Glutamatergic neuron (in vitro differentiated cells): Measurements from ENCODE around the gene APOL3. TPM values are rescaled to one million over a fixed set of nuclear protein-coding genes. Genes with fewer than 3 reads are reported as not detected.

Experiments
- DNase-seq: peaks from one replicate; pipeline ENCODE4 v3.0.0; 2022
- H3K27ac Mint-ChIP-seq: one replicate; pipeline ENCODE4 v1.8.0; 2020; ENCODE audit warnings: mild to moderate bottlenecking, mixed read lengths, inconsistent platforms; ENCODE audit not compliant: unreplicated experiment
- H3K27me3 Mint-ChIP-seq: one replicate; pipeline ENCODE4 v1.8.0; 2020; ENCODE audit warnings: mild to moderate bottlenecking, moderate library complexity, mixed read lengths, inconsistent platforms; ENCODE audit not compliant: unreplicated experiment
- H3K36me3 Mint-ChIP-seq: one replicate; pipeline ENCODE4 v1.8.0; 2020; ENCODE audit warnings: mild to moderate bottlenecking, mixed read lengths, inconsistent platforms; ENCODE audit not compliant: unreplicated experiment
- H3K4me1 Mint-ChIP-seq: one replicate; pipeline ENCODE4 v1.8.0; 2020; ENCODE audit warnings: mild to moderate bottlenecking, low read depth, mixed read lengths, inconsistent platforms; ENCODE audit not compliant: unreplicated experiment
- H3K4me3 Mint-ChIP-seq: one replicate; pipeline ENCODE4 v1.8.0; 2020; ENCODE audit warnings: mild to moderate bottlenecking, mixed read lengths, inconsistent platforms; ENCODE audit not compliant: unreplicated experiment
- H3K9me3 Mint-ChIP-seq: one replicate; pipeline ENCODE4 v1.8.0; 2020; ENCODE audit warnings: mild to moderate bottlenecking, moderate library complexity, mixed read lengths, inconsistent platforms; ENCODE audit not compliant: unreplicated experiment
- CTCF ChIP-seq: fragments of 200-600 bp; sonication (generic); IDR thresholded peaks from one replicate; pipeline ENCODE4 v1.5.0; 2021; ENCODE audit not compliant: partially characterized antibody, unreplicated experiment
- total RNA-seq: library from RNA; stranded (reverse); fragmentation: NEBNext Ultra II Directional; extraction: Animal tissue kit (Norgen Biotek cat#: 25700); gene quantifications from one replicate; pipeline ENCODE4 v1.2.1, GENCODE V29; 2021; ENCODE audit not compliant: unreplicated experiment

APOL3 gene
- total RNA-seq, 1 donor from 2014 or later: not detected

GRCh38 chr22:36117053-36117554 lies 43.5 kb downstream of the APOL3 start:
- Mint-ChIP-seq H3K27me3 (no peaks in the 10 kb centered on the region), H3K4me3 (no peak overlapping the region), H3K36me3 (no peaks in the 10 kb centered on the region), H3K27ac (no peak overlapping the region), H3K9me3 (no peaks in the 10 kb centered on the region), H3K4me1 (no peaks in the 10 kb centered on the region)
- DNase-seq: no peak
- TF ChIP-seq CTCF: no peak

- no peak for TF ChIP-seq CTCF
- Mint-ChIP-seq H3K9me3 (no peaks in the 10 kb centered on the region), H3K4me3 (no peak overlapping the region), H3K27ac (no peak overlapping the region), H3K27me3 (no peaks in the 10 kb centered on the region), H3K4me1 (no peaks in the 10 kb centered on the region), H3K36me3 (no peaks in the 10 kb centered on the region)
- no peak for DNase-seq
Measured at GRCh38 chr22:36116127-36116526, 44.4 kb downstream of the APOL3 start.

- Mint-ChIP-seq H3K9me3 (peaks cover 1% of the 10 kb centered on the region), H3K4me3 (no peak overlapping the region), H3K27ac (no peak overlapping the region), H3K4me1 (no peaks in the 10 kb centered on the region), H3K36me3 (no peaks in the 10 kb centered on the region), H3K27me3 (no peaks in the 10 kb centered on the region)
- DNase-seq: no peak
- no peak for TF ChIP-seq CTCF
Measured at GRCh38 chr22:36113121-36113520, 47.4 kb downstream of the APOL3 start.

- DNase-seq: no peak
- Mint-ChIP-seq H3K9me3 (peaks cover 3% of the 10 kb centered on the region), H3K4me1 (no peaks in the 10 kb centered on the region), H3K36me3 (no peaks in the 10 kb centered on the region), H3K4me3 (no peak overlapping the region), H3K27ac (no peak overlapping the region), H3K27me3 (no peaks in the 10 kb centered on the region)
- no peak for TF ChIP-seq CTCF
Measured at GRCh38 chr22:36111316-36111715, 49.2 kb downstream of the APOL3 start.

- H3K36me3 Mint-ChIP-seq: no peaks in the 10 kb centered on the region
- H3K4me3 Mint-ChIP-seq: no peak overlapping the region
- DNase-seq: no peak
- no peak for TF ChIP-seq CTCF
- no peak overlapping the region for H3K27ac Mint-ChIP-seq
- H3K27me3 Mint-ChIP-seq: no peaks in the 10 kb centered on the region
- H3K9me3 Mint-ChIP-seq: peaks cover 3% of the 10 kb centered on the region
- H3K4me1 Mint-ChIP-seq: peaks cover 3% of the 10 kb centered on the region
Measured at GRCh38 chr22:36110306-36110881, 50.2 kb downstream of the APOL3 start.
